ENCODE data around the gene ZNF77. TPM values are rescaled to one million over a fixed set of nuclear protein-coding genes. Genes with fewer than 3 reads are reported as not detected.

Gene ZNF77
- total and polyA plus RNA-seq, 2 donors (not counting 1 experiment from before 2014, with no cell fraction given): 4.0 to 6.4 TPM

- Histone ChIP-seq H3K9me3 (ENCODE audit: control extremely low read depth in 1 of 3, control insufficient read depth in 2 of 3, insufficient read depth in 1 of 3, low read length in 2 of 3) (peaks cover 0 to 10% (median 0%) of the 10 kb centered on the region in 3 donors), H3K9ac (ENCODE audit: low read length) (no peak overlapping the region), H2AFZ (ENCODE audit: insufficient read depth, low read depth, low read length, poor library complexity, severe bottlenecking) (no peak overlapping the region), H3K4me1 (ENCODE audit: control insufficient read depth in 2 of 2, insufficient read depth in 2 of 2, low read length in 2 of 2) (peaks cover 3 to 16% of the 10 kb centered on the region in 2 donors), H3K36me3 (replicated peaks in 1 of 2; ENCODE audit: control extremely low read depth in 1 of 2, control insufficient read depth in 1 of 2, extremely low read depth in 1 of 2, insufficient read depth in 2 of 2, low read length in 1 of 2) (no peaks in the 10 kb centered on the region), H3K4me2 (replicated peaks; ENCODE audit: low read depth, low read length, poor library complexity, severe bottlenecking) (no peak overlapping the region), H3K27me3 (replicated peaks in 1 of 4; ENCODE audit: control extremely low read depth in 1 of 4, control insufficient read depth in 3 of 4, insufficient read depth in 4 of 4, low read length in 3 of 4) (no peaks in the 10 kb centered on the region), H3K79me2 (ENCODE audit: control insufficient read depth, insufficient read depth, low read length) (no peaks in the 10 kb centered on the region), H3K4me3 (ENCODE audit: control extremely low read depth in 1 of 5, extremely low read depth in 1 of 5, insufficient read depth in 1 of 5, low read depth in 2 of 5, low read length in 4 of 5) (no peak overlapping the region), H4K20me1 (ENCODE audit: control insufficient read depth, insufficient read depth, low read length, poor library complexity, severe bottlenecking) (no peaks in the 10 kb centered on the region), H3K27ac (ENCODE audit: low read length in 2 of 2) (no peak overlapping the region)
- POLR2A ChIA-PET: no interaction called here
- ATAC-seq (ENCODE audit: low read depth) (no peak), DNase-seq (no peak)
- WGBS (ENCODE audit: insufficient coverage): 90% methylated on average over 17 of the region's 17 CpGs
- no peaks in the 10 kb centered on the region for H3K27me3 Mint-ChIP-seq
- peaks cover 18% of the 10 kb centered on the region for H3K4me1 Mint-ChIP-seq
- intact Hi-C loops (cut with micrococcal nuclease): loop anchor here (2.0 to 5.0 kb wide), 2 partner anchors 43 to 65 kb away; partner anchors contain the start of gene ZNF555
- CTCF ChIA-PET: interaction anchor here (0.6 to 0.7 kb wide), 2 partner anchors 9 to 237 kb away, joined by 3 to 4 read pairs; no protein-coding TSS in a partner anchor
- H3K4me3 Mint-ChIP-seq: no peak overlapping the region
- H3K9me3 Mint-ChIP-seq (ENCODE audit: insufficient read depth): no peaks in the 10 kb centered on the region
- H3K27ac Mint-ChIP-seq: no peak overlapping the region
- no peak for TF ChIP-seq EZH2 (IDR thresholded peaks at IDR 0.05; ENCODE audit: borderline replicate concordance, insufficient read depth, low read depth, low read length, poor library complexity, severe bottlenecking)
- TF ChIP-seq, protein P1, sequence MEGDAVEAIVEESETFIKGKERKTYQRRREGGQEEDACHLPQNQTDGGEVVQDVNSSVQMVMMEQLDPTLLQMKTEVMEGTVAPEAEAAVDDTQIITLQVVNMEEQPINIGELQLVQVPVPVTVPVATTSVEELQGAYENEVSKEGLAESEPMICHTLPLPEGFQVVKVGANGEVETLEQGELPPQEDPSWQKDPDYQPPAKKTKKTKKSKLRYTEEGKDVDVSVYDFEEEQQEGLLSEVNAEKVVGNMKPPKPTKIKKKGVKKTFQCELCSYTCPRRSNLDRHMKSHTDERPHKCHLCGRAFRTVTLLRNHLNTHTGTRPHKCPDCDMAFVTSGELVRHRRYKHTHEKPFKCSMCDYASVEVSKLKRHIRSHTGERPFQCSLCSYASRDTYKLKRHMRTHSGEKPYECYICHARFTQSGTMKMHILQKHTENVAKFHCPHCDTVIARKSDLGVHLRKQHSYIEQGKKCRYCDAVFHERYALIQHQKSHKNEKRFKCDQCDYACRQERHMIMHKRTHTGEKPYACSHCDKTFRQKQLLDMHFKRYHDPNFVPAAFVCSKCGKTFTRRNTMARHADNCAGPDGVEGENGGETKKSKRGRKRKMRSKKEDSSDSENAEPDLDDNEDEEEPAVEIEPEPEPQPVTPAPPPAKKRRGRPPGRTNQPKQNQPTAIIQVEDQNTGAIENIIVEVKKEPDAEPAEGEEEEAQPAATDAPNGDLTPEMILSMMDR (IDR thresholded peaks at IDR 0.05): no peak
These were observed 59.0 kb downstream of the ZNF77 start for GRCh38 chr19:2885736-2886135.

- POLR2A ChIA-PET: no interaction called here
- CTCF ChIA-PET: interaction anchor here (0.9 kb wide), 1 partner anchor 235 kb away, joined by 3 read pairs; no protein-coding TSS in a partner anchor
- H3K27me3 ChIP-seq (replicated peaks in 1 of 4; ENCODE audit: control extremely low read depth in 1 of 4, control insufficient read depth in 3 of 4, insufficient read depth in 4 of 4, low read length in 3 of 4): no peaks in the 10 kb centered on the region
- Mint-ChIP-seq H3K9me3 (ENCODE audit: insufficient read depth) (no peaks in the 10 kb centered on the region), H3K27ac (no peak overlapping the region), H3K4me3 (no peak overlapping the region), H3K4me1 (peaks cover 16% of the 10 kb centered on the region), H3K27me3 (no peaks in the 10 kb centered on the region)
- H3K36me3 ChIP-seq (replicated peaks in 1 of 2; ENCODE audit: control extremely low read depth in 1 of 2, control insufficient read depth in 1 of 2, extremely low read depth in 1 of 2, insufficient read depth in 2 of 2, low read length in 1 of 2): no peaks in the 10 kb centered on the region
- WGBS (ENCODE audit: insufficient coverage): 100% methylated on average over 5 of the region's 14 CpGs
- H3K4me3 ChIP-seq (ENCODE audit: control extremely low read depth in 1 of 5, extremely low read depth in 1 of 5, insufficient read depth in 1 of 5, low read depth in 2 of 5, low read length in 4 of 5): no peak overlapping the region
- H4K20me1 ChIP-seq (ENCODE audit: control insufficient read depth, insufficient read depth, low read length, poor library complexity, severe bottlenecking): no peaks in the 10 kb centered on the region
- intact Hi-C loops (cut with micrococcal nuclease): no loop called here
- peaks cover 2 to 19% (median 3%) of the 10 kb centered on the region in 3 donors for H3K9me3 ChIP-seq (ENCODE audit: control extremely low read depth in 1 of 3, control insufficient read depth in 2 of 3, insufficient read depth in 1 of 3, low read length in 2 of 3)
- DNase-seq (no peak), ATAC-seq (ENCODE audit: low read depth) (no peak)
- no peak overlapping the region for H3K27ac ChIP-seq (ENCODE audit: low read length in 2 of 2)
- H3K4me2 ChIP-seq (replicated peaks; ENCODE audit: low read depth, low read length, poor library complexity, severe bottlenecking): no peak overlapping the region
- H2AFZ ChIP-seq (ENCODE audit: insufficient read depth, low read depth, low read length, poor library complexity, severe bottlenecking): no peak overlapping the region
- H3K9ac ChIP-seq (ENCODE audit: low read length): no peak overlapping the region
- H3K79me2 ChIP-seq (ENCODE audit: control insufficient read depth, insufficient read depth, low read length): no peaks in the 10 kb centered on the region
- TF ChIP-seq, protein P1 (IDR thresholded peaks at IDR 0.05): no peak
- no peak for TF ChIP-seq EZH2 (IDR thresholded peaks at IDR 0.05; ENCODE audit: borderline replicate concordance, insufficient read depth, low read depth, low read length, poor library complexity, severe bottlenecking)
- peaks cover 3 to 16% of the 10 kb centered on the region in 2 donors for H3K4me1 ChIP-seq (ENCODE audit: control insufficient read depth in 2 of 2, insufficient read depth in 2 of 2, low read length in 2 of 2)
These were observed 60.9 kb downstream of the ZNF77 start for GRCh38 chr19:2883686-2884439.

All from B cell (primary cell).